ENCODE results near the gene FYN.
A peak's percentile ranks its signal among the peaks of the same experiment; 100 is the strongest.
"Not testable (repeated sequence)": the region's sequence is repeated elsewhere in the genome, so short reads cannot be mapped to it uniquely, and the experiment has no call there.

The FYN gene

GRCh38 chr6:111873178-111874024 is at the start of gene FYN:
FYN (minus strand) TSS chr6:111873452; CDS start chr6:111720051, 153,401 bp downstream.
- DNase-seq (ENCODE audit: low read depth in 2 of 2), result peak; percentile 90 to 91

- DNase-seq (ENCODE audit: low read depth in 2 of 2), result peak; percentile 71
Observed at GRCh38 chr6:111922454-111923297, 49.4 kb upstream of the FYN start.

- DNase-seq (ENCODE audit: low read depth in 2 of 2), result no peak
Observed at GRCh38 chr6:111921103-111921502, 47.9 kb upstream of the FYN start.

- DNase-seq (ENCODE audit: low read depth in 2 of 2), result no peak
Observed at GRCh38 chr6:111920578-111920977, 47.3 kb upstream of the FYN start.

GRCh38 chr6:111918825-111919224 is 45.6 kb upstream of the FYN start:
- peak; percentile 44 to 45 for DNase-seq (ENCODE audit: low read depth in 2 of 2)

- DNase-seq (ENCODE audit: low read depth in 2 of 2), result no peak
Observed at GRCh38 chr6:111916747-111917146, 43.5 kb upstream of the FYN start.

GRCh38 chr6:111914617-111915016 is 41.4 kb upstream of the FYN start:
- no peak for DNase-seq (ENCODE audit: low read depth in 2 of 2)

- DNase-seq (ENCODE audit: low read depth in 2 of 2), result no peak
Observed at GRCh38 chr6:111912904-111913303, 39.7 kb upstream of the FYN start.

GRCh38 chr6:111911428-111911827 is 38.2 kb upstream of the FYN start:
- no peak for DNase-seq (ENCODE audit: low read depth in 2 of 2)

GRCh38 chr6:111909238-111909637 is 36.0 kb upstream of the FYN start:
- no peak for DNase-seq (ENCODE audit: low read depth in 2 of 2)

GRCh38 chr6:111908365-111908764 is 35.1 kb upstream of the FYN start:
- not testable (repeated sequence) for DNase-seq (ENCODE audit: low read depth in 2 of 2)

- no peak for DNase-seq (ENCODE audit: low read depth in 2 of 2)
Observed at GRCh38 chr6:111900735-111901134, 27.5 kb upstream of the FYN start.

- no peak for DNase-seq (ENCODE audit: low read depth in 2 of 2)
Observed at GRCh38 chr6:111899531-111899930, 26.3 kb upstream of the FYN start.

- DNase-seq (ENCODE audit: low read depth in 2 of 2), result no peak
Observed at GRCh38 chr6:111898452-111898851, 25.2 kb upstream of the FYN start.

- DNase-seq (ENCODE audit: low read depth in 2 of 2), result no peak
Observed at GRCh38 chr6:111894951-111895350, 21.7 kb upstream of the FYN start.

GRCh38 chr6:111894272-111894671 is 21.0 kb upstream of the FYN start:
- peak in 1 of 2 experiments; percentile 21 for DNase-seq (ENCODE audit: low read depth in 2 of 2)

- DNase-seq (ENCODE audit: low read depth in 2 of 2), result no peak
Observed at GRCh38 chr6:111892431-111892830, 19.2 kb upstream of the FYN start.

- no peak for DNase-seq (ENCODE audit: low read depth in 2 of 2)
Observed at GRCh38 chr6:111890988-111891387, 17.7 kb upstream of the FYN start.

- DNase-seq (ENCODE audit: low read depth in 2 of 2), result no peak
Observed at GRCh38 chr6:111888928-111889695, 15.9 kb upstream of the FYN start.

- DNase-seq (ENCODE audit: low read depth in 2 of 2), result not testable (repeated sequence)
Observed at GRCh38 chr6:111886793-111887192, 13.5 kb upstream of the FYN start.

GRCh38 chr6:111885373-111886027 is 12.2 kb upstream of the FYN start:
- no peak for DNase-seq (ENCODE audit: low read depth in 2 of 2)
